HG02588 (cell line): ENCODE measurements around the gene FAM53A.
"Not testable (repeated sequence)": the region's sequence is repeated elsewhere in the genome, so short reads cannot be mapped to it uniquely, and the experiment has no call there.

Source experiments
- ATAC-seq: cut with Tn5 transposase; IDR thresholded peaks from one replicate; pipeline ENCODE4 v1.9.1; 2021; ENCODE audit warnings: mild to moderate bottlenecking, moderate library complexity; ENCODE audit not compliant: unreplicated experiment

The FAM53A gene

GRCh38 chr4:1609901-1610790 is 74.0 kb downstream of the FAM53A start:
- no peak for ATAC-seq

GRCh38 chr4:1608821-1609500 is 75.2 kb downstream of the FAM53A start:
- no peak for ATAC-seq

GRCh38 chr4:1608196-1608820 is 75.8 kb downstream of the FAM53A start:
- ATAC-seq = no peak

GRCh38 chr4:1607436-1608195 is 76.5 kb downstream of the FAM53A start:
- not testable (repeated sequence) for ATAC-seq

GRCh38 chr4:1604706-1605205 is 79.4 kb downstream of the FAM53A start:
- ATAC-seq = no peak

GRCh38 chr4:1604181-1604705 is 79.9 kb downstream of the FAM53A start:
- ATAC-seq = no peak

- no peak for ATAC-seq
These were observed 80.5 kb downstream of the FAM53A start for GRCh38 chr4:1603413-1604135.

- ATAC-seq = no peak
These were observed 81.3 kb downstream of the FAM53A start for GRCh38 chr4:1602655-1603412.

GRCh38 chr4:1601852-1602654 is 82.1 kb downstream of the FAM53A start:
- no peak for ATAC-seq

- ATAC-seq = no peak
These were observed 82.6 kb downstream of the FAM53A start for GRCh38 chr4:1601533-1601835.

- no peak for ATAC-seq
These were observed 83.1 kb downstream of the FAM53A start for GRCh38 chr4:1600811-1601532.

GRCh38 chr4:1600211-1600780 is 83.8 kb downstream of the FAM53A start:
- no peak for ATAC-seq

- no peak for ATAC-seq
These were observed 84.5 kb downstream of the FAM53A start for GRCh38 chr4:1599491-1600210.

GRCh38 chr4:1599026-1599481 is 85.1 kb downstream of the FAM53A start:
- no peak for ATAC-seq

- no peak for ATAC-seq
These were observed 85.7 kb downstream of the FAM53A start for GRCh38 chr4:1598206-1599025.
